GM12891 (cell line): ENCODE data around the gene PRPF6.

Experiments used
- PAX5 ChIP-seq: IDR thresholded peaks from 2 replicates; pipeline ENCODE4 v1.6.1; 2011; ENCODE audit warnings: low read length, moderate library complexity, mild to moderate bottlenecking; ENCODE audit not compliant: insufficient read depth, severe bottlenecking
- POLR2A ChIP-seq: IDR thresholded peaks from 2 replicates; pipeline ENCODE4 v1.6.1; 2011; ENCODE audit warnings: low read depth, low read length, control low read depth
- POLR2AphosphoS5 ChIP-seq: IDR thresholded peaks from 2 replicates; pipeline ENCODE4 v1.6.1; 2011; ENCODE audit warnings: low read depth, low read length, control low read depth
- POU2F2 ChIP-seq: IDR thresholded peaks from 2 replicates; pipeline ENCODE4 v1.6.1; 2011; ENCODE audit warnings: low read depth, mild to moderate bottlenecking, control low read depth, low read length, moderate library complexity
- SPI1 ChIP-seq: IDR thresholded peaks from 2 replicates; pipeline ENCODE4 v1.6.1; 2011; ENCODE audit warnings: low read depth, low read length, control low read depth
- TAF1 ChIP-seq: IDR thresholded peaks from 2 replicates; pipeline ENCODE4 v1.6.1; 2011; ENCODE audit warnings: low read depth, low read length, control low read depth

- no peak for TF ChIP-seq POLR2A
- TF ChIP-seq TAF1 = no peak
- TF ChIP-seq POLR2AphosphoS5 = no peak
- no peak for TF ChIP-seq POU2F2
- TF ChIP-seq SPI1 = no peak
- TF ChIP-seq PAX5 = no peak
These were observed 10.1 kb upstream of the PRPF6 start for GRCh38 chr20:63970714-63971431.
